H1 (cell line): ENCODE data around the gene RASGEF1B. TPM values are rescaled to one million over a fixed set of nuclear protein-coding genes. Genes with fewer than 3 reads are reported as not detected.

Source experiments
- CTCF ChIA-PET: fragments of 300-600 bp; sonication (Branson Sonifier 250); formaldehyde crosslinking; loops from one replicate; lab custom pipeline; 2021; ENCODE audit not compliant: partially characterized antibody; lab: Charles Lee
- POLR2A ChIA-PET: fragments of 300-600 bp; sonication (Branson Sonifier 250); formaldehyde crosslinking; loops from one replicate; lab custom pipeline; 2021; ENCODE audit warnings: inconsistent platforms; ENCODE audit not compliant: partially characterized antibody; lab: Charles Lee
- DNase-seq, 2 experiments: peaks; one replicate each; pipeline versions ENCODE4 v3.0.0 to v3.0.0-alpha.2; 2010 to 2022; ENCODE audit warnings: low spot score in 2 of 2, low read depth in 1 of 2, mixed read lengths in 1 of 2
- FAIRE-seq: peaks from 2 replicates; lab custom pipeline; 2011; peaks lifted over from hg19 to GRCh38; lab: Jason Lieb, UNC
- H2AFZ ChIP-seq: 2 replicates; pipeline ENCODE4 v1.8.1; 2012; ENCODE audit warnings: low read length, inconsistent platforms
- H2AK5ac ChIP-seq: 2 replicates; pipeline ENCODE4 v1.6.1; 2013; ENCODE audit warnings: low read depth, low read length
- H2BK120ac ChIP-seq: replicated peaks from 2 replicates; pipeline ENCODE3; 2013; ENCODE audit warnings: low read depth, low read length, inconsistent platforms
- H2BK12ac ChIP-seq: 2 replicates; pipeline ENCODE4 v1.6.1; 2013; ENCODE audit warnings: low read depth, low read length
- H2BK15ac ChIP-seq: 2 replicates; pipeline ENCODE4 v1.6.1; 2013; ENCODE audit warnings: low read length
- H2BK20ac ChIP-seq: 2 replicates; pipeline ENCODE4 v1.6.1; 2013; ENCODE audit warnings: low read length
- H2BK5ac ChIP-seq: 2 replicates; pipeline ENCODE4 v1.6.1; 2013; ENCODE audit warnings: low read depth, low read length
- H3K14ac ChIP-seq: 2 replicates; pipeline ENCODE4 v1.6.1; 2013; ENCODE audit warnings: inconsistent platforms; ENCODE audit not compliant: insufficient read length
- H3K18ac ChIP-seq: 2 replicates; pipeline ENCODE4 v1.6.1; 2013; ENCODE audit warnings: low read length; ENCODE audit errors: extremely low read depth
- H3K23ac ChIP-seq: 2 replicates; pipeline ENCODE4 v1.6.1; 2013; ENCODE audit warnings: inconsistent platforms; ENCODE audit not compliant: insufficient read length
- H3K23me2 ChIP-seq: 2 replicates; pipeline ENCODE4 v1.6.1; 2013; ENCODE audit warnings: low read depth, low read length
- H3K27ac ChIP-seq: 2 replicates; pipeline ENCODE4 v1.6.1; 2011; ENCODE audit warnings: low read depth, low read length, inconsistent platforms
- H3K27me3 ChIP-seq, 4 experiments: replicated peaks in 1 of 4; 1 replicate in 1 of 4; 2 replicates in 3 of 4; pipeline versions ENCODE4 v1.6.1 to v1.8.1; 2011 to 2013; ENCODE audit warnings: low read length in 3 of 4, mild to moderate bottlenecking in 3 of 4, inconsistent platforms in 2 of 4, mixed read lengths in 2 of 4, moderate library complexity in 1 of 4; ENCODE audit not compliant: control insufficient read depth in 3 of 4, insufficient read depth in 3 of 4; ENCODE audit errors: extremely low read depth in 1 of 4
- H3K36me3 ChIP-seq, 4 experiments: 2 replicates each; pipeline versions ENCODE4 v1.6.1 to v1.8.1; 2011 to 2013; ENCODE audit warnings: mild to moderate bottlenecking in 4 of 4, low read length in 3 of 4, moderate library complexity in 2 of 4, control low read depth in 1 of 4, inconsistent platforms in 1 of 4; ENCODE audit not compliant: insufficient read depth in 4 of 4, control insufficient read depth in 2 of 4
- H3K4ac ChIP-seq: replicated peaks from 2 replicates; pipeline ENCODE3; 2013; ENCODE audit warnings: low read length, low read depth, mixed read lengths, inconsistent platforms; ENCODE audit not compliant: insufficient read length
- H3K4me1 ChIP-seq, 4 experiments: replicated peaks in 1 of 4; 1 replicate in 1 of 4; 2 replicates in 3 of 4; pipeline versions ENCODE4 v1.6.1 to v1.8.1; 2011 to 2013; ENCODE audit warnings: low read length in 3 of 4, inconsistent platforms in 2 of 4, mixed read lengths in 1 of 4; ENCODE audit not compliant: insufficient read depth in 4 of 4, control insufficient read depth in 3 of 4
- H3K4me2 ChIP-seq, 2 experiments: 2 replicates each; pipeline versions ENCODE4 v1.6.1 to v1.8.1; 2011 to 2013; ENCODE audit warnings: low read depth in 2 of 2, low read length in 2 of 2, control low read depth in 1 of 2, inconsistent platforms in 1 of 2, mild to moderate bottlenecking in 1 of 2; ENCODE audit not compliant: insufficient read depth in 1 of 2
- H3K4me3 ChIP-seq, 4 experiments: fragments of 200-600, 300-600 bp in 1 of 4; sonication (generic), shearing (Covaris generic), sonication (Bioruptor Twin) in 1 of 4; 2 replicates each; pipeline versions ENCODE4 v1.5.1 to v1.8.1; 2011 to 2016; ENCODE audit warnings: low read length in 4 of 4, low read depth in 3 of 4, control low read depth in 2 of 4, inconsistent platforms in 2 of 4, mild to moderate bottlenecking in 2 of 4, mixed read lengths in 1 of 4, moderate library complexity in 1 of 4; ENCODE audit not compliant: insufficient read depth in 2 of 4; ENCODE audit errors: extremely low read depth in 1 of 4
- H3K56ac ChIP-seq: replicated peaks from 2 replicates; pipeline ENCODE3; 2013; ENCODE audit warnings: low read depth, mild to moderate bottlenecking, mixed read lengths, low read length, inconsistent platforms; ENCODE audit not compliant: insufficient read length
- H3K79me1 ChIP-seq: 2 replicates; pipeline ENCODE4 v1.6.1; 2013; ENCODE audit warnings: low read depth, low read length, control low read depth
- H3K79me2 ChIP-seq, 2 experiments: 2 replicates each; pipeline versions ENCODE4 v1.6.1 to v1.8.1; 2012 to 2013; ENCODE audit warnings: low read length in 2 of 2, mild to moderate bottlenecking in 2 of 2, inconsistent platforms in 1 of 2; ENCODE audit not compliant: insufficient read depth in 2 of 2, control insufficient read depth in 1 of 2
- H3K9ac ChIP-seq, 4 experiments: replicated peaks in 1 of 4; 1 replicate in 1 of 4; 2 replicates in 3 of 4; pipeline versions ENCODE4 v1.6.1 to v1.8.1; 2011 to 2013; ENCODE audit warnings: low read depth in 3 of 4, low read length in 3 of 4, control low read depth in 2 of 4, mild to moderate bottlenecking in 2 of 4, moderate library complexity in 2 of 4, inconsistent platforms in 1 of 4; ENCODE audit errors: extremely low read depth in 1 of 4
- H3K9me3 ChIP-seq, 2 experiments: 2 replicates each; pipeline versions ENCODE4 v1.6.1 to v1.8.1; 2012 to 2013; ENCODE audit warnings: mild to moderate bottlenecking in 2 of 2, moderate library complexity in 2 of 2, control low read depth in 1 of 2, inconsistent platforms in 1 of 2, low read depth in 1 of 2, low read length in 1 of 2, mixed read lengths in 1 of 2; ENCODE audit not compliant: insufficient read depth in 2 of 2
- H4K20me1 ChIP-seq, 2 experiments: replicated peaks in 1 of 2; 2 replicates each; pipeline versions ENCODE3 to v1.8.1; 2011 to 2013; ENCODE audit warnings: inconsistent platforms in 2 of 2, low read length in 2 of 2, mild to moderate bottlenecking in 1 of 2; ENCODE audit not compliant: insufficient read depth in 2 of 2, control insufficient read depth in 1 of 2
- H4K5ac ChIP-seq: 2 replicates; pipeline ENCODE4 v1.6.1; 2013; ENCODE audit warnings: low read length, low read depth, mixed read lengths, inconsistent platforms; ENCODE audit not compliant: insufficient read length
- H4K8ac ChIP-seq: 2 replicates; pipeline ENCODE4 v1.8.0; 2013; ENCODE audit warnings: mild to moderate bottlenecking, moderate library complexity, low read length, inconsistent platforms; ENCODE audit not compliant: insufficient read depth; ENCODE audit errors: extremely low read depth
- H4K91ac ChIP-seq: replicated peaks from 2 replicates; pipeline ENCODE3; 2013; ENCODE audit warnings: low read length, mixed read lengths, inconsistent platforms; ENCODE audit not compliant: insufficient read length
- KDM1A ChIP-seq: fragments of 200-600, 300-600 bp; sonication (generic); IDR thresholded peaks from 2 replicates; pipeline ENCODE4 v1.7.1; 2016; ENCODE audit warnings: mild to moderate bottlenecking, low read length, borderline replicate concordance
- WGBS, 2 experiments: shearing (Covaris generic) in 1 of 2; methylation state at CpG; one replicate each; pipeline versions ENCODE4 v1.1.6 to v1.1.7; 2013 to 2015; ENCODE audit warnings: low lambda C conversion rate in 2 of 2, mixed read lengths in 2 of 2, inconsistent platforms in 1 of 2, low coverage in 1 of 2, missing lambda C conversion rate in 1 of 2; ENCODE audit not compliant: insufficient replicate concordance in 2 of 2, insufficient coverage in 1 of 2, insufficient read length in 1 of 2; ENCODE audit errors: extremely low coverage in 1 of 2, missing lambda C conversion rate in 1 of 2; 5-methylcytosine and 5-hydroxymethylcytosine counted together
- polyA plus RNA-seq, 7 experiments: library from polyadenylated mRNA; depleted of rRNA in 3 of 7; stranded (reverse) in 5 of 7; unstranded in 2 of 7; fragments of >200 nt in 5 of 7; fragments of 200-250 nt in 2 of 7; gene quantifications; 1 replicate in 5 of 7; 2 replicates in 1 of 7; 4 replicates in 1 of 7; pipeline versions ENCODE4 v1.2.1 to v1.2.3, GENCODE V29; 2011 to 2013; ENCODE audit warnings: missing spikeins in 2 of 7, mixed read lengths in 2 of 7
- total RNA-seq: library from RNA; stranded (reverse); fragmentation: NEBNext Ultra II Directional; extraction: Animal tissue kit (Norgen Biotek cat#: 25700); gene quantifications from 2 replicates; pipeline ENCODE4 v1.2.1, GENCODE V29; 2021
- TF ChIP-seq, protein P1 (sequence below), 3 experiments: IDR thresholded peaks; 1 replicate in 2 of 3; 2 replicates in 1 of 3; pipeline versions ENCODE4 v1.5.1 to v1.6.1; 2011; ENCODE audit warnings: low read length in 3 of 3, mild to moderate bottlenecking in 3 of 3, inconsistent platforms in 2 of 3, low read depth in 1 of 3, moderate library complexity in 1 of 3; ENCODE audit not compliant: insufficient read depth in 1 of 3; ENCODE audit errors: control extremely low read depth in 1 of 3

The RASGEF1B gene
- total and polyA plus RNA-seq, 2 of the 8 experiments (the other 6 are each of a cell fraction or from before 2014, with no cell fraction given): 1.6 to 4.7 TPM

GRCh38 chr4:81378386-81378785 lies 93.3 kb downstream of the RASGEF1B start:
- DNase-seq (no peak), FAIRE-seq (no peak)
- H4K5ac ChIP-seq: no peak overlapping the region
- no peak overlapping the region for H2BK15ac ChIP-seq
- no peak overlapping the region for H3K14ac ChIP-seq
- H4K91ac ChIP-seq: no peak overlapping the region
- no peak overlapping the region for H2AFZ ChIP-seq
- no peak overlapping the region for H4K8ac ChIP-seq
- no peak overlapping the region for H3K23ac ChIP-seq
- no peak overlapping the region for H2BK20ac ChIP-seq
- peaks cover 0 to 1% (median 0%) of the 10 kb centered on the region in 4 experiments; a peak in 1 of 7 replicates for H3K27me3 ChIP-seq
- H2AK5ac ChIP-seq: no peak overlapping the region
- H3K4me2 ChIP-seq: no peak overlapping the region
- no peak overlapping the region for H2BK120ac ChIP-seq
- H3K18ac ChIP-seq: no peak overlapping the region
- H3K27ac ChIP-seq: no peak overlapping the region
- no peak overlapping the region for H2BK5ac ChIP-seq
- no peaks in the 10 kb centered on the region for H3K23me2 ChIP-seq
- H3K4me3 ChIP-seq: no peak overlapping the region
- H3K9me3 ChIP-seq: no peaks in the 10 kb centered on the region
- TF ChIP-seq, protein P1, sequence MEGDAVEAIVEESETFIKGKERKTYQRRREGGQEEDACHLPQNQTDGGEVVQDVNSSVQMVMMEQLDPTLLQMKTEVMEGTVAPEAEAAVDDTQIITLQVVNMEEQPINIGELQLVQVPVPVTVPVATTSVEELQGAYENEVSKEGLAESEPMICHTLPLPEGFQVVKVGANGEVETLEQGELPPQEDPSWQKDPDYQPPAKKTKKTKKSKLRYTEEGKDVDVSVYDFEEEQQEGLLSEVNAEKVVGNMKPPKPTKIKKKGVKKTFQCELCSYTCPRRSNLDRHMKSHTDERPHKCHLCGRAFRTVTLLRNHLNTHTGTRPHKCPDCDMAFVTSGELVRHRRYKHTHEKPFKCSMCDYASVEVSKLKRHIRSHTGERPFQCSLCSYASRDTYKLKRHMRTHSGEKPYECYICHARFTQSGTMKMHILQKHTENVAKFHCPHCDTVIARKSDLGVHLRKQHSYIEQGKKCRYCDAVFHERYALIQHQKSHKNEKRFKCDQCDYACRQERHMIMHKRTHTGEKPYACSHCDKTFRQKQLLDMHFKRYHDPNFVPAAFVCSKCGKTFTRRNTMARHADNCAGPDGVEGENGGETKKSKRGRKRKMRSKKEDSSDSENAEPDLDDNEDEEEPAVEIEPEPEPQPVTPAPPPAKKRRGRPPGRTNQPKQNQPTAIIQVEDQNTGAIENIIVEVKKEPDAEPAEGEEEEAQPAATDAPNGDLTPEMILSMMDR (IDR thresholded peaks at IDR 0.05; ENCODE audit: control extremely low read depth in 1 of 3, insufficient read depth in 1 of 3, low read depth in 1 of 3, low read length in 3 of 3): no peak
- TF ChIP-seq KDM1A: no peak
- TF ChIP-seq, all 59 proteins: peak for 0
- H3K79me1 ChIP-seq: no peaks in the 10 kb centered on the region
- no peak overlapping the region for H3K4ac ChIP-seq
- ChIA-PET CTCF (interaction anchor here (1.0 kb wide), 1 partner anchor 45 kb away, joined by 3 read pairs; no protein-coding TSS in a partner anchor), POLR2A (no interaction called here)
- no peak overlapping the region for H3K9ac ChIP-seq
- no peaks in the 10 kb centered on the region for H3K4me1 ChIP-seq
- H2BK12ac ChIP-seq: no peak overlapping the region
- no peak overlapping the region for H3K56ac ChIP-seq
- H3K79me2 ChIP-seq: no peaks in the 10 kb centered on the region
- 93% methylated on average over 1 of the region's 1 CpG; no CpG with 5 or more reads in 1 of the 2 experiments for WGBS, 2 experiments
- peaks cover 0 to 2% (median 0%) of the 10 kb centered on the region in 4 experiments; a peak in 1 of 8 replicates for H3K36me3 ChIP-seq
- H4K20me1 ChIP-seq: no peaks in the 10 kb centered on the region
